HG03280 (cell line): ENCODE results near the gene NPC2.

Source experiments
- ATAC-seq: cut with Tn5 transposase; IDR thresholded peaks from one replicate; pipeline ENCODE4 v1.9.1; 2021; ENCODE audit warnings: mild to moderate bottlenecking, moderate library complexity; ENCODE audit not compliant: unreplicated experiment

NPC2 gene

GRCh38 chr14:74519316-74520074 lies 26.4 kb upstream of the NPC2 start:
- ATAC-seq, result no peak

GRCh38 chr14:74518221-74518620 lies 25.1 kb upstream of the NPC2 start:
- ATAC-seq, result no peak

- no peak for ATAC-seq
Observed at GRCh38 chr14:74517731-74518130, 24.6 kb upstream of the NPC2 start.

GRCh38 chr14:74516451-74517160 lies 23.5 kb upstream of the NPC2 start:
- no peak for ATAC-seq

- ATAC-seq, result no peak
Observed at GRCh38 chr14:74515891-74516412, 22.8 kb upstream of the NPC2 start.

GRCh38 chr14:74514471-74514941 lies 21.4 kb upstream of the NPC2 start:
- no peak for ATAC-seq

- no peak for ATAC-seq
Observed at GRCh38 chr14:74511966-74512830, 19.1 kb upstream of the NPC2 start.

- no peak for ATAC-seq
Observed at GRCh38 chr14:74510959-74511409, 17.9 kb upstream of the NPC2 start.

- ATAC-seq, result no peak
Observed at GRCh38 chr14:74510223-74510931, 17.3 kb upstream of the NPC2 start.

- no peak for ATAC-seq
Observed at GRCh38 chr14:74509587-74510222, 16.6 kb upstream of the NPC2 start.

- ATAC-seq, result no peak
Observed at GRCh38 chr14:74508844-74509428, 15.8 kb upstream of the NPC2 start.

- no peak for ATAC-seq
Observed at GRCh38 chr14:74508292-74508731, 15.2 kb upstream of the NPC2 start.

GRCh38 chr14:74507840-74508239 lies 14.7 kb upstream of the NPC2 start:
- ATAC-seq, result no peak

- no peak for ATAC-seq
Observed at GRCh38 chr14:74507085-74507484, 14.0 kb upstream of the NPC2 start.

GRCh38 chr14:74506411-74506851 lies 13.3 kb upstream of the NPC2 start:
- no peak for ATAC-seq

- ATAC-seq, result no peak
Observed at GRCh38 chr14:74505831-74506230, 12.7 kb upstream of the NPC2 start.

GRCh38 chr14:74504874-74505720 lies 12.0 kb upstream of the NPC2 start:
- no peak for ATAC-seq

GRCh38 chr14:74504412-74504811 lies 11.3 kb upstream of the NPC2 start:
- no peak for ATAC-seq
